H1 (cell line): ENCODE results near the gene FGF14. TPM values are rescaled to one million over a fixed set of nuclear protein-coding genes. Genes with fewer than 3 reads are reported as not detected.

Experiments
- CTCF ChIA-PET: fragments of 300-600 bp; sonication (Branson Sonifier 250); formaldehyde crosslinking; loops from one replicate; lab custom pipeline; 2021; ENCODE audit not compliant: partially characterized antibody; lab: Charles Lee
- POLR2A ChIA-PET: fragments of 300-600 bp; sonication (Branson Sonifier 250); formaldehyde crosslinking; loops from one replicate; lab custom pipeline; 2021; ENCODE audit warnings: inconsistent platforms; ENCODE audit not compliant: partially characterized antibody; lab: Charles Lee
- DNase-seq, 2 experiments: peaks; one replicate each; pipeline versions ENCODE4 v3.0.0 to v3.0.0-alpha.2; 2010 to 2022; ENCODE audit warnings: low spot score in 2 of 2, low read depth in 1 of 2, mixed read lengths in 1 of 2
- FAIRE-seq: peaks from 2 replicates; lab custom pipeline; 2011; peaks lifted over from hg19 to GRCh38; lab: Jason Lieb, UNC
- H2AFZ ChIP-seq: 2 replicates; pipeline ENCODE4 v1.8.1; 2012; ENCODE audit warnings: low read length, inconsistent platforms
- H2AK5ac ChIP-seq: 2 replicates; pipeline ENCODE4 v1.6.1; 2013; ENCODE audit warnings: low read depth, low read length
- H2BK120ac ChIP-seq: replicated peaks from 2 replicates; pipeline ENCODE3; 2013; ENCODE audit warnings: low read depth, low read length, inconsistent platforms
- H2BK12ac ChIP-seq: 2 replicates; pipeline ENCODE4 v1.6.1; 2013; ENCODE audit warnings: low read depth, low read length
- H2BK15ac ChIP-seq: 2 replicates; pipeline ENCODE4 v1.6.1; 2013; ENCODE audit warnings: low read length
- H2BK20ac ChIP-seq: 2 replicates; pipeline ENCODE4 v1.6.1; 2013; ENCODE audit warnings: low read length
- H2BK5ac ChIP-seq: 2 replicates; pipeline ENCODE4 v1.6.1; 2013; ENCODE audit warnings: low read depth, low read length
- H3K14ac ChIP-seq: 2 replicates; pipeline ENCODE4 v1.6.1; 2013; ENCODE audit warnings: inconsistent platforms; ENCODE audit not compliant: insufficient read length
- H3K18ac ChIP-seq: 2 replicates; pipeline ENCODE4 v1.6.1; 2013; ENCODE audit warnings: low read length; ENCODE audit errors: extremely low read depth
- H3K23ac ChIP-seq: 2 replicates; pipeline ENCODE4 v1.6.1; 2013; ENCODE audit warnings: inconsistent platforms; ENCODE audit not compliant: insufficient read length
- H3K23me2 ChIP-seq: 2 replicates; pipeline ENCODE4 v1.6.1; 2013; ENCODE audit warnings: low read depth, low read length
- H3K27ac ChIP-seq: 2 replicates; pipeline ENCODE4 v1.6.1; 2011; ENCODE audit warnings: low read depth, low read length, inconsistent platforms
- H3K27me3 ChIP-seq, 4 experiments: replicated peaks in 1 of 4; 1 replicate in 1 of 4; 2 replicates in 3 of 4; pipeline versions ENCODE4 v1.6.1 to v1.8.1; 2011 to 2013; ENCODE audit warnings: low read length in 3 of 4, mild to moderate bottlenecking in 3 of 4, inconsistent platforms in 2 of 4, mixed read lengths in 2 of 4, moderate library complexity in 1 of 4; ENCODE audit not compliant: control insufficient read depth in 3 of 4, insufficient read depth in 3 of 4; ENCODE audit errors: extremely low read depth in 1 of 4
- H3K36me3 ChIP-seq, 4 experiments: 2 replicates each; pipeline versions ENCODE4 v1.6.1 to v1.8.1; 2011 to 2013; ENCODE audit warnings: mild to moderate bottlenecking in 4 of 4, low read length in 3 of 4, moderate library complexity in 2 of 4, control low read depth in 1 of 4, inconsistent platforms in 1 of 4; ENCODE audit not compliant: insufficient read depth in 4 of 4, control insufficient read depth in 2 of 4
- H3K4ac ChIP-seq: replicated peaks from 2 replicates; pipeline ENCODE3; 2013; ENCODE audit warnings: low read length, low read depth, mixed read lengths, inconsistent platforms; ENCODE audit not compliant: insufficient read length
- H3K4me1 ChIP-seq, 4 experiments: replicated peaks in 1 of 4; 1 replicate in 1 of 4; 2 replicates in 3 of 4; pipeline versions ENCODE4 v1.6.1 to v1.8.1; 2011 to 2013; ENCODE audit warnings: low read length in 3 of 4, inconsistent platforms in 2 of 4, mixed read lengths in 1 of 4; ENCODE audit not compliant: insufficient read depth in 4 of 4, control insufficient read depth in 3 of 4
- H3K4me2 ChIP-seq, 2 experiments: 2 replicates each; pipeline versions ENCODE4 v1.6.1 to v1.8.1; 2011 to 2013; ENCODE audit warnings: low read depth in 2 of 2, low read length in 2 of 2, control low read depth in 1 of 2, inconsistent platforms in 1 of 2, mild to moderate bottlenecking in 1 of 2; ENCODE audit not compliant: insufficient read depth in 1 of 2
- H3K4me3 ChIP-seq, 4 experiments: fragments of 200-600, 300-600 bp in 1 of 4; sonication (generic), shearing (Covaris generic), sonication (Bioruptor Twin) in 1 of 4; 2 replicates each; pipeline versions ENCODE4 v1.5.1 to v1.8.1; 2011 to 2016; ENCODE audit warnings: low read length in 4 of 4, low read depth in 3 of 4, control low read depth in 2 of 4, inconsistent platforms in 2 of 4, mild to moderate bottlenecking in 2 of 4, mixed read lengths in 1 of 4, moderate library complexity in 1 of 4; ENCODE audit not compliant: insufficient read depth in 2 of 4; ENCODE audit errors: extremely low read depth in 1 of 4
- H3K56ac ChIP-seq: replicated peaks from 2 replicates; pipeline ENCODE3; 2013; ENCODE audit warnings: low read depth, mild to moderate bottlenecking, mixed read lengths, low read length, inconsistent platforms; ENCODE audit not compliant: insufficient read length
- H3K79me1 ChIP-seq: 2 replicates; pipeline ENCODE4 v1.6.1; 2013; ENCODE audit warnings: low read depth, low read length, control low read depth
- H3K79me2 ChIP-seq, 2 experiments: 2 replicates each; pipeline versions ENCODE4 v1.6.1 to v1.8.1; 2012 to 2013; ENCODE audit warnings: low read length in 2 of 2, mild to moderate bottlenecking in 2 of 2, inconsistent platforms in 1 of 2; ENCODE audit not compliant: insufficient read depth in 2 of 2, control insufficient read depth in 1 of 2
- H3K9ac ChIP-seq, 4 experiments: replicated peaks in 1 of 4; 1 replicate in 1 of 4; 2 replicates in 3 of 4; pipeline versions ENCODE4 v1.6.1 to v1.8.1; 2011 to 2013; ENCODE audit warnings: low read depth in 3 of 4, low read length in 3 of 4, control low read depth in 2 of 4, mild to moderate bottlenecking in 2 of 4, moderate library complexity in 2 of 4, inconsistent platforms in 1 of 4; ENCODE audit errors: extremely low read depth in 1 of 4
- H3K9me3 ChIP-seq, 2 experiments: 2 replicates each; pipeline versions ENCODE4 v1.6.1 to v1.8.1; 2012 to 2013; ENCODE audit warnings: mild to moderate bottlenecking in 2 of 2, moderate library complexity in 2 of 2, control low read depth in 1 of 2, inconsistent platforms in 1 of 2, low read depth in 1 of 2, low read length in 1 of 2, mixed read lengths in 1 of 2; ENCODE audit not compliant: insufficient read depth in 2 of 2
- H4K20me1 ChIP-seq, 2 experiments: replicated peaks in 1 of 2; 2 replicates each; pipeline versions ENCODE3 to v1.8.1; 2011 to 2013; ENCODE audit warnings: inconsistent platforms in 2 of 2, low read length in 2 of 2, mild to moderate bottlenecking in 1 of 2; ENCODE audit not compliant: insufficient read depth in 2 of 2, control insufficient read depth in 1 of 2
- H4K5ac ChIP-seq: 2 replicates; pipeline ENCODE4 v1.6.1; 2013; ENCODE audit warnings: low read length, low read depth, mixed read lengths, inconsistent platforms; ENCODE audit not compliant: insufficient read length
- H4K8ac ChIP-seq: 2 replicates; pipeline ENCODE4 v1.8.0; 2013; ENCODE audit warnings: mild to moderate bottlenecking, moderate library complexity, low read length, inconsistent platforms; ENCODE audit not compliant: insufficient read depth; ENCODE audit errors: extremely low read depth
- H4K91ac ChIP-seq: replicated peaks from 2 replicates; pipeline ENCODE3; 2013; ENCODE audit warnings: low read length, mixed read lengths, inconsistent platforms; ENCODE audit not compliant: insufficient read length
- CHD1 ChIP-seq: IDR thresholded peaks from 2 replicates; pipeline ENCODE4 v1.6.1; 2012; ENCODE audit warnings: low read depth, low read length, improper control_type of control experiment
- CTBP2 ChIP-seq: IDR thresholded peaks from 2 replicates; pipeline ENCODE4 v1.7.0; 2011; ENCODE audit warnings: borderline replicate concordance, mild to moderate bottlenecking, moderate library complexity, mixed read lengths, low read length; ENCODE audit not compliant: insufficient read depth, insufficient read length
- GABPA ChIP-seq: IDR thresholded peaks from 2 replicates; pipeline ENCODE4 v1.6.1; 2011; ENCODE audit warnings: mild to moderate bottlenecking, low read length, moderate library complexity, borderline replicate concordance; ENCODE audit not compliant: insufficient read depth
- GTF2F1 ChIP-seq: IDR thresholded peaks from 2 replicates; pipeline ENCODE4 v1.6.1; 2012; ENCODE audit warnings: low read depth, low read length, improper control_type of control experiment, borderline replicate concordance
- KDM4A ChIP-seq: IDR thresholded peaks from one replicate; pipeline ENCODE4 v1.7.1; 2012; ENCODE audit warnings: low read depth, mild to moderate bottlenecking, moderate library complexity, low read length, inconsistent platforms; ENCODE audit not compliant: severe bottlenecking
- NRF1 ChIP-seq: IDR thresholded peaks from 2 replicates; pipeline ENCODE4 v1.6.1; 2011; ENCODE audit warnings: mild to moderate bottlenecking, low read depth, low read length, improper control_type of control experiment
- RBBP5 ChIP-seq: IDR thresholded peaks from 2 replicates; pipeline ENCODE4 v1.7.1; 2012; ENCODE audit warnings: low read depth, mild to moderate bottlenecking, inconsistent platforms, low read length, moderate library complexity, borderline replicate concordance
- SIN3A ChIP-seq, 2 experiments: IDR thresholded peaks in 1 of 2; conservative IDR thresholded peaks in 1 of 2; 2 replicates each; pipeline ENCODE4 v1.6.1; 2011 to 2012; ENCODE audit warnings: low read length in 2 of 2, improper control_type of control experiment in 1 of 2, low read depth in 1 of 2, mild to moderate bottlenecking in 1 of 2
- SIX5 ChIP-seq: IDR thresholded peaks from 2 replicates; pipeline ENCODE4 v1.6.1; 2011; ENCODE audit warnings: mild to moderate bottlenecking, low read depth, low read length
- SP2 ChIP-seq: IDR thresholded peaks from 2 replicates; pipeline ENCODE4 v1.6.1; 2012; ENCODE audit warnings: mild to moderate bottlenecking, low read length, inconsistent platforms
- TAF1 ChIP-seq: IDR thresholded peaks from 2 replicates; pipeline ENCODE4 v1.6.1; 2011; ENCODE audit warnings: mild to moderate bottlenecking, low read depth, low read length
- TCF12 ChIP-seq: IDR thresholded peaks from 2 replicates; pipeline ENCODE4 v1.6.1; 2011; ENCODE audit warnings: low read depth, mild to moderate bottlenecking, low read length
- TEAD4 ChIP-seq: IDR thresholded peaks from 2 replicates; pipeline ENCODE4 v1.6.1; 2012; ENCODE audit warnings: low read depth, low read length, inconsistent platforms, mixed read lengths
- YY1 ChIP-seq: IDR thresholded peaks from 2 replicates; pipeline ENCODE4 v1.6.1; 2011; ENCODE audit warnings: low read depth, mild to moderate bottlenecking, low read length
- WGBS, 2 experiments: shearing (Covaris generic) in 1 of 2; methylation state at CpG; one replicate each; pipeline versions ENCODE4 v1.1.6 to v1.1.7; 2013 to 2015; ENCODE audit warnings: low lambda C conversion rate in 2 of 2, mixed read lengths in 2 of 2, inconsistent platforms in 1 of 2, low coverage in 1 of 2, missing lambda C conversion rate in 1 of 2; ENCODE audit not compliant: insufficient replicate concordance in 2 of 2, insufficient coverage in 1 of 2, insufficient read length in 1 of 2; ENCODE audit errors: extremely low coverage in 1 of 2, missing lambda C conversion rate in 1 of 2; 5-methylcytosine and 5-hydroxymethylcytosine counted together
- polyA plus RNA-seq, 7 experiments: library from polyadenylated mRNA; depleted of rRNA in 3 of 7; stranded (reverse) in 5 of 7; unstranded in 2 of 7; fragments of >200 nt in 5 of 7; fragments of 200-250 nt in 2 of 7; gene quantifications; 1 replicate in 5 of 7; 2 replicates in 1 of 7; 4 replicates in 1 of 7; pipeline versions ENCODE4 v1.2.1 to v1.2.3, GENCODE V29; 2011 to 2013; ENCODE audit warnings: missing spikeins in 2 of 7, mixed read lengths in 2 of 7
- total RNA-seq: library from RNA; stranded (reverse); fragmentation: NEBNext Ultra II Directional; extraction: Animal tissue kit (Norgen Biotek cat#: 25700); gene quantifications from 2 replicates; pipeline ENCODE4 v1.2.1, GENCODE V29; 2021

FGF14 gene
- total and polyA plus RNA-seq, 2 of the 8 experiments (the other 6 are each of a cell fraction or from before 2014, with no cell fraction given) = 0.05 to 0.58 TPM

DNA sequence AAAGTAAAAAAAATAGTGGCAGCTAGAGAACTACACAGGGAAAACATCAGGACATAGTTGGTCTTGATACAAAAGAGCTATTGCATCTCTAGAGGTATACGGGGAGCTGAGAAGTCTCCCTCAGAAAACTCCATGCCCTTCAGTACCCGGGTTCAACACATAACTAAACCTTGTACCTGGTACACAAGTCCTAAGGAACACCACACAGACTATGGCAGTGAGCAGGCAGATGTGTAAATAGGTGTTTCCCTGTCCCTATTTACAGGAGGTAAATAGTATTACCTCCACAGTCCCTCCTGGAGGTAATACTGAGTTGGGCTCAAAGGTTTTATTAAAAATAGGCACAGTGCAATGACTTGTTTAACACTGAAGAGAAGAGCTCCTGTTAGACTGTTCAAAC is 5.9 kb downstream of the FGF14 start:
- H3K23ac ChIP-seq = no peak overlapping the region
- no peak overlapping the region for H2AFZ ChIP-seq
- peaks cover 10% of the 10 kb centered on the region; the same call in 1 of the 2 replicates for H3K23me2 ChIP-seq
- no peak overlapping the region for H4K5ac ChIP-seq
- no peak overlapping the region; a peak in 1 of 4 replicates for H3K4me2 ChIP-seq
- no peaks in the 10 kb centered on the region for H3K79me1 ChIP-seq
- ChIA-PET POLR2A (interaction anchor here (1.0 kb wide), 1 partner anchor 260 kb away, joined by 6 read pairs; no protein-coding TSS in a partner anchor), CTCF (interaction anchor here (0.8 to 1.9 kb wide), 5 partner anchors 11 to 199 kb away, joined by 3 to 8 read pairs (median 4); no protein-coding TSS in a partner anchor)
- no peak overlapping the region for H3K4me3 ChIP-seq
- H4K20me1 ChIP-seq = no peaks in the 10 kb centered on the region
- H2BK20ac ChIP-seq = no peak overlapping the region
- no peak overlapping the region for H2BK12ac ChIP-seq
- peaks cover 0 to 3% (median 2%) of the 10 kb centered on the region in 4 experiments; a peak in 5 of 7 replicates for H3K4me1 ChIP-seq
- no peaks in the 10 kb centered on the region for H3K36me3 ChIP-seq
- no peak overlapping the region for H4K91ac ChIP-seq
- no peak overlapping the region for H3K27ac ChIP-seq
- WGBS, 2 experiments = 90% methylated on average over 2 of the region's 2 CpGs; no CpG with 5 or more reads in 1 of the 2 experiments
- no peak overlapping the region for H3K18ac ChIP-seq
- no peaks in the 10 kb centered on the region for H3K79me2 ChIP-seq
- H2AK5ac ChIP-seq = no peak overlapping the region
- no peak for FAIRE-seq
- H4K8ac ChIP-seq = no peak overlapping the region
- no peak overlapping the region for H3K14ac ChIP-seq
- no peak overlapping the region for H3K9ac ChIP-seq
- H3K27me3 ChIP-seq = peaks cover 3 to 21% (median 14%) of the 10 kb centered on the region in 4 experiments
- H2BK5ac ChIP-seq = no peak overlapping the region
- no peak overlapping the region for H2BK120ac ChIP-seq
- H3K9me3 ChIP-seq = no peaks in the 10 kb centered on the region
- H3K4ac ChIP-seq = no peak overlapping the region
- DNase-seq = no peak
- H2BK15ac ChIP-seq = no peak overlapping the region
- H3K56ac ChIP-seq = no peak overlapping the region
- no peak for TF ChIP-seq NRF1
- TF ChIP-seq SIX5 = no peak
- no peak for TF ChIP-seq GTF2F1
- no peak for TF ChIP-seq TEAD4
- no peak for TF ChIP-seq RBBP5
- TF ChIP-seq GABPA = no peak
- no peak for TF ChIP-seq KDM4A
- no peak for TF ChIP-seq CTBP2
- TF ChIP-seq YY1 = no peak
- TF ChIP-seq SP2 = no peak
- no peak for TF ChIP-seq CHD1
- TF ChIP-seq SIN3A (conservative IDR thresholded peaks at IDR 0.05 in 1 of 2, IDR thresholded peaks at IDR 0.05 in 1 of 2; ENCODE audit: low read depth in 1 of 2, low read length in 2 of 2) = no peak
- TF ChIP-seq TAF1 = no peak
- no peak for TF ChIP-seq TCF12
